Hepatocyte (in vitro differentiated cells): Measurements from ENCODE around the gene TBX21. TPM values are rescaled to one million over a fixed set of nuclear protein-coding genes. Genes with fewer than 3 reads are reported as not detected.
A peak's percentile ranks its signal among the peaks of the same experiment; 100 is the strongest.

Experiments
- DNase-seq: peaks from one replicate; pipeline ENCODE4 v3.0.0-alpha.2; 2016; ENCODE audit warnings: low spot score
- H2AFZ ChIP-seq: fragments of 200-600 bp; sonication (generic); 2 replicates; pipeline ENCODE4 v1.6.0; 2016; ENCODE audit warnings: antibody characterized with exemption, mild to moderate bottlenecking
- H3K27ac ChIP-seq: fragments of 200-600 bp; sonication (generic); 2 replicates; pipeline ENCODE4 v1.5.1; 2016; ENCODE audit warnings: mild to moderate bottlenecking
- H3K27me3 ChIP-seq: fragments of 200-600 bp; sonication (generic); 2 replicates; pipeline ENCODE4 v1.6.1; 2016
- H3K36me3 ChIP-seq: fragments of 200-600 bp; sonication (generic); replicated peaks from 2 replicates; pipeline ENCODE4 v1.5.1; 2016; ENCODE audit warnings: low read depth; ENCODE audit not compliant: insufficient read depth
- H3K4me1 ChIP-seq: fragments of 200-600 bp; sonication (generic); 2 replicates; pipeline ENCODE4 v1.5.1; 2016; ENCODE audit warnings: mild to moderate bottlenecking, moderate library complexity; ENCODE audit not compliant: insufficient read depth
- H3K4me2 ChIP-seq: fragments of 200-600 bp; sonication (generic); 2 replicates; pipeline ENCODE4 v1.6.0; 2016
- H3K4me3 ChIP-seq: fragments of 200-600 bp; sonication (generic); 2 replicates; pipeline ENCODE4 v1.5.1; 2016; ENCODE audit warnings: mild to moderate bottlenecking
- H3K79me2 ChIP-seq: fragments of 200-600 bp; sonication (generic); 2 replicates; pipeline ENCODE4 v1.6.0; 2017; ENCODE audit warnings: mild to moderate bottlenecking
- H3K9me2 ChIP-seq: fragments of 200-600 bp; sonication (generic); replicated peaks from 2 replicates; pipeline ENCODE4 v1.6.0; 2017; ENCODE audit warnings: mild to moderate bottlenecking; ENCODE audit not compliant: insufficient read depth
- H3K9me3 ChIP-seq: fragments of 200-600 bp; sonication (generic); 2 replicates; pipeline ENCODE4 v1.5.1; 2016; ENCODE audit warnings: low read depth, mild to moderate bottlenecking
- H4K20me1 ChIP-seq: fragments of 200-600 bp; sonication (generic); 2 replicates; pipeline ENCODE4 v1.6.0; 2016; ENCODE audit warnings: mild to moderate bottlenecking; ENCODE audit not compliant: insufficient read depth, poor library complexity, severe bottlenecking
- CTCF ChIP-seq: fragments of 200-600 bp; sonication (generic); IDR thresholded peaks from 2 replicates; pipeline ENCODE4 v1.5.1; 2016; ENCODE audit warnings: antibody characterized with exemption, mild to moderate bottlenecking; ENCODE audit not compliant: poor library complexity
- EZH2 ChIP-seq: fragments of 200-600 bp; sonication (generic); IDR thresholded peaks from 2 replicates; pipeline ENCODE4 v1.6.1; 2016; ENCODE audit warnings: antibody characterized with exemption, mild to moderate bottlenecking, borderline replicate concordance
- EZH2phosphoT487 ChIP-seq: fragments of 200-600 bp; sonication (generic); IDR thresholded peaks from one replicate; pipeline ENCODE4 v1.6.1; 2018; ENCODE audit warnings: antibody characterized with exemption, mild to moderate bottlenecking, low read depth, moderate library complexity; ENCODE audit not compliant: unreplicated experiment, severe bottlenecking
- WGBS: methylation state at CpG from one replicate; pipeline ENCODE4 v1.1.6; 2016; ENCODE audit warnings: low lambda C conversion rate; ENCODE audit errors: missing lambda C conversion rate; 5-methylcytosine and 5-hydroxymethylcytosine counted together
- polyA plus RNA-seq: library from polyadenylated mRNA; unstranded; fragments of >200 nt; fragmentation: Nextera tagmentation; extraction: Ambion mirVana; gene quantifications from 2 replicates; pipeline ENCODE4 v1.2.1, GENCODE V29; 2016
- total RNA-seq: library from RNA; depleted of rRNA; stranded (reverse); fragments of >200 nt; gene quantifications from 2 replicates; pipeline ENCODE4 v1.2.3, GENCODE V29; 2014

Gene TBX21
- total and polyA plus RNA-seq, 2 experiments from 2014 or later, result not detected

GRCh38 chr17:47742319-47743181 lies 9.5 kb downstream of the TBX21 start:
- WGBS, result 41% methylated on average over 26 of the region's 26 CpGs
- no peaks in the 10 kb centered on the region for H4K20me1 ChIP-seq
- peaks cover 30% of the 10 kb centered on the region for H3K27me3 ChIP-seq
- H3K9me2 ChIP-seq, result no peaks in the 10 kb centered on the region
- DNase-seq, result peak; percentile 32
- TF ChIP-seq CTCF, result peak; percentile 42
- no peak for TF ChIP-seq EZH2
- H3K27ac ChIP-seq, result no peak overlapping the region
- no peak overlapping the region for H2AFZ ChIP-seq
- H3K4me3 ChIP-seq, result no peak overlapping the region
- H3K79me2 ChIP-seq, result no peaks in the 10 kb centered on the region
- no peak overlapping the region for H3K4me2 ChIP-seq
- H3K36me3 ChIP-seq, result no peaks in the 10 kb centered on the region
- no peaks in the 10 kb centered on the region for H3K9me3 ChIP-seq
- no peaks in the 10 kb centered on the region for H3K4me1 ChIP-seq

- Histone ChIP-seq H2AFZ (no peak overlapping the region), H3K27ac (no peak overlapping the region), H3K4me2 (no peak overlapping the region), H3K79me2 (no peaks in the 10 kb centered on the region), H3K9me2 (no peaks in the 10 kb centered on the region), H3K4me1 (no peaks in the 10 kb centered on the region), H3K9me3 (no peaks in the 10 kb centered on the region), H3K27me3 (peaks cover 44% of the 10 kb centered on the region), H4K20me1 (no peaks in the 10 kb centered on the region), H3K4me3 (no peak overlapping the region), H3K36me3 (no peaks in the 10 kb centered on the region)
- TF ChIP-seq CTCF (no peak), EZH2phosphoT487 (no peak), EZH2 (no peak)
- WGBS, result 86% methylated on average over 22 of the region's 22 CpGs
- DNase-seq, result no peak
These were observed 11.4 kb downstream of the TBX21 start for GRCh38 chr17:47744168-47745036.

- H3K4me1 ChIP-seq, result no peaks in the 10 kb centered on the region
- H3K27ac ChIP-seq, result no peak overlapping the region
- no peak overlapping the region for H3K4me3 ChIP-seq
- no peak for DNase-seq
- no peaks in the 10 kb centered on the region for H3K9me3 ChIP-seq
- no peaks in the 10 kb centered on the region for H3K9me2 ChIP-seq
- no peak overlapping the region for H3K4me2 ChIP-seq
- no peaks in the 10 kb centered on the region for H3K79me2 ChIP-seq
- no peak overlapping the region for H2AFZ ChIP-seq
- TF ChIP-seq EZH2phosphoT487 (no peak), CTCF (no peak), EZH2 (no peak)
- no peaks in the 10 kb centered on the region for H3K36me3 ChIP-seq
- peaks cover 50% of the 10 kb centered on the region for H3K27me3 ChIP-seq
- WGBS, result 88% methylated on average over 10 of the region's 10 CpGs
- no peaks in the 10 kb centered on the region for H4K20me1 ChIP-seq
These were observed 12.0 kb downstream of the TBX21 start for GRCh38 chr17:47745037-47745380.
